SK-N-MC (cell line): ENCODE measurements around the gene RNF144A.

ENCODE experiments used
- EZH2 ChIP-seq: fragments of 200-600 bp; sonication (generic); IDR thresholded peaks from one replicate; pipeline ENCODE4 v1.6.1; 2017; ENCODE audit warnings: antibody characterized with exemption
- POLR2AphosphoS5 ChIP-seq: IDR thresholded peaks from 2 replicates; pipeline ENCODE4 v1.6.1; 2012; ENCODE audit warnings: mild to moderate bottlenecking, low read depth, low read length, borderline replicate concordance

- TF ChIP-seq POLR2AphosphoS5 (no peak), EZH2 (no peak)
These were observed 54.3 kb downstream of the RNF144A start for GRCh38 chr2:6971502-6971901.
